Right cardiac atrium (tissue), 5 donors: Measurements from ENCODE around the gene NRP1. TPM values are rescaled to one million over a fixed set of nuclear protein-coding genes. Genes with fewer than 3 reads are reported as not detected.

Experiments used
- ATAC-seq, 2 donors: fragments of 200-7000 bp; cut with Tn5 transposase; one replicate each; pipeline versions ENCODE4 v1.8.0 to v1.9.1; 2020; ENCODE audit warnings: moderate library complexity in 2 of 2, mild to moderate bottlenecking in 1 of 2
- DNase-seq, 3 donors: peaks; one replicate each; pipeline ENCODE4 v3.0.0-alpha.2; 2020
- H3K27ac ChIP-seq: one replicate; pipeline ENCODE4 v1.5.1; 2013; ENCODE audit warnings: mild to moderate bottlenecking, low read length, control low read depth, moderate library complexity
- H3K27me3 ChIP-seq: one replicate; pipeline ENCODE4 v1.6.1; 2013; ENCODE audit not compliant: control insufficient read depth, insufficient read depth
- H3K4me1 ChIP-seq: one replicate; pipeline ENCODE4 v1.6.1; 2013; ENCODE audit warnings: low read length; ENCODE audit not compliant: control insufficient read depth, insufficient read depth
- H3K4me3 ChIP-seq: one replicate; pipeline ENCODE4 v1.5.1; 2013; ENCODE audit warnings: low read length, control low read depth
- H3K9me3 ChIP-seq: one replicate; pipeline ENCODE4 v1.6.1; 2013; ENCODE audit warnings: low read length; ENCODE audit not compliant: control insufficient read depth
- WGBS: extraction: QIAGEN DNeasy Blood & Tissue Kit; methylation state at CpG from one replicate; pipeline ENCODE4 v1.1.7; 2013; 5-methylcytosine and 5-hydroxymethylcytosine counted together
- intact Hi-C, 4 donors: fragments of 100-400 bp; cut with DNase I; formaldehyde crosslinking; loops; one replicate each; pipeline versions ENCODE4 v1.11.0 to v1.14.0; 2022 to 2023
- polyA plus RNA-seq: library from polyadenylated mRNA; stranded (reverse); fragments of 200-250 nt; gene quantifications from one replicate; pipeline ENCODE4 v1.2.3, GENCODE V29; 2013
- total RNA-seq, 4 donors: library from RNA; stranded (reverse); fragmentation: NEBNext Ultra II Directional; extraction: Animal tissue kit (Norgen Biotek cat#: 25700); gene quantifications; one replicate each; pipeline ENCODE4 v1.2.1, GENCODE V29; 2021
- donor health status: healthy with polysubstance abuse.
- donor health status: DM: no; HTN: yes; CAD: no.
- donor health status: DM: no; HTN: no; CAD: no.
- donor health status: DM: no; HTN: yes; CAD: no; lungs with severe emphysema.
- donor health status: DM: yes; HTN: yes; CAD: no.

Gene NRP1
- total and polyA plus RNA-seq, 5 donors: 37.7 to 98.8 (median 92.5) TPM

DNA sequence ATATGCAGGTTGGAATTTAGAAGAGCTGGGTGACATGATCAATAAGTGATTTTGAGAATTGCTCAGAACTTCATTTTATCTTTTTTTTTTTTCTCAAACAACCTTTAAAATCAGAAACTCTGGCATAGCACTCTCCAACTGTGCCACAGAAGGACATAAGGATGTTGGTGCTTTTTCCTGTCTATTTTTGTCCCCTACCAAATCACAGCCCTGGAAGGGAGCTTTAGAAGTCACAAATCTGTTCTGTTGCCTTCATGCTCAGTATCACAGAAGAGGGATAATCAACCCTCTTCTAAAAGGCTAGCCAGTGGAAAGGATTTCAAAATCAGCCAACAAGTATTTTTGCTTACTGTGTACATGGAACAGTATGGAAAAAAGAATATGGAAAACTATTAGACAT is 14.8 kb upstream of the NRP1 start:
- Histone ChIP-seq H3K9me3 (no peaks in the 10 kb centered on the region), H3K4me1 (peaks cover 2% of the 10 kb centered on the region), H3K27ac (no peak overlapping the region), H3K27me3 (no peaks in the 10 kb centered on the region), H3K4me3 (no peak overlapping the region)
- intact Hi-C loops: no loop called here
- DNase-seq (no peak), ATAC-seq (no peak)

- Histone ChIP-seq H3K27me3 (no peaks in the 10 kb centered on the region), H3K4me3 (no peak overlapping the region), H3K27ac (no peak overlapping the region), H3K9me3 (no peaks in the 10 kb centered on the region), H3K4me1 (peaks cover 5% of the 10 kb centered on the region)
- ATAC-seq (no peak), DNase-seq (no peak)
- intact Hi-C loops: no loop called here
- 59% methylated on average over 2 of the region's 2 CpGs for WGBS
Observed at GRCh38 chr10:33347211-33347610, 12.7 kb upstream of the NRP1 start.

DNA sequence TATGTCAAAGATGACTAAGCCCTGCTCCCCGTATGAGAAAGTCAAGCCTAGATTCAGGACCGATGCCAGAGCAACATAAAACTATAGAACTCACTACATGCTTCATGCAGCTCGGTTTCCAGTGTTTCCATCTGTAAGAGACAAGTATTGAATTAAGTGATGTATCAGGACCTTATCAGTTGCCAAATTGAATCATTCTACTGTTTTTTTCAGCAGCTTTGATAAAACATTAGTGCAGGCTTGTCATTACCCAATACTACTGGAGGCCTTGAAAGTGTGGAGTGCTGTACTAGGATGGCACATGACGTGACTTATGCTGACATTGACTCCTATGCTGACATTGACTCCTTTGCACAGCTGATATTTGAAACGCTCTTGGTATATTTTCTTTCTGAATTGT is 10.8 kb upstream of the NRP1 start:
- no peaks in the 10 kb centered on the region for H3K27me3 ChIP-seq
- H3K4me1 ChIP-seq: peaks cover 7% of the 10 kb centered on the region
- no peaks in the 10 kb centered on the region for H3K9me3 ChIP-seq
- 93% methylated on average over 5 of the region's 5 CpGs for WGBS
- no peak overlapping the region for H3K4me3 ChIP-seq
- no peak overlapping the region for H3K27ac ChIP-seq
- intact Hi-C loops: no loop called here
- ATAC-seq (no peak), DNase-seq (no peak)

DNA sequence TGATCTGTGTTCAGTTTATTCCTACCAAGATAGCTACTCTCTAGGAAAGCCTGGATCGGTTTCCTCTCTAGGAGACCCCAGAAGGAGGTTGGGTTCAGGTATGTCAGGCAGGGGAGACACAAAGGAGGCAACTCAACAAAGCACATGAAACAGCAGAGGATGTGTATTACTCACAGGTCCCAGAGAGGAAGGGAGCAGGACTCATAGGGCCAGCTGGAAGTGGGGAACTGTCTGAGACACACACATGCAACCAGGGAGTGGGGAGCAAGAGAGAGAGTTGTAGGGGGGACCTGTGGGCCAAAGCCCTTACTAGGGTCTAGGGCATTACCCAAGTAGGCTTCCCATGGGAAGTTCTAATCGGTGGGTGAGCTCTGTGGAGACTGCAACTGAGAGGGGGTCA is 10.2 kb upstream of the NRP1 start:
- DNase-seq (no peak), ATAC-seq (no peak)
- intact Hi-C loops: no loop called here
- WGBS: 95% methylated on average over 2 of the region's 2 CpGs
- no peaks in the 10 kb centered on the region for H3K9me3 ChIP-seq
- H3K27ac ChIP-seq: no peak overlapping the region
- H3K4me3 ChIP-seq: no peak overlapping the region
- no peaks in the 10 kb centered on the region for H3K27me3 ChIP-seq
- peaks cover 7% of the 10 kb centered on the region for H3K4me1 ChIP-seq

DNA sequence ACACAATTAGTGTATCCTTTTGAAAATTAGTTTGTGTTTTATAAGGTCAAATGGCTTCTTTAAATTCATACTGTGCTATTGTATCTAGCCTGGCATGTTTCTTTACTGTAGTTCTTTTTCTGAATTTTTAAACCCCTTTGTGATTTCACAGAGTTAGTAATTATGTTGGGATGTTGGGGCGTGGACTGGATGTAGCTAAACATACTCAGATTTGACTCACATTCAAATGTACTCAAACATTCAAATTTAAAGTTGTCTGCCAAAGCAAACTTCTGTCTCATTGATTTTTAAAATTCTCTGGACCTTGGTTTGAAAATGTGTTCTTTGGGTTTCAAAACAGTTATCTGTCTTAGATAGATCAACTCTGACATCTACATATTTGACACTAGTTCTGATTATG is 7.2 kb upstream of the NRP1 start:
- 51% methylated on average over 1 of the region's 1 CpG for WGBS
- H3K9me3 ChIP-seq: no peaks in the 10 kb centered on the region
- no peak for ATAC-seq
- intact Hi-C loops: no loop called here
- DNase-seq: no peak
- H3K4me3 ChIP-seq: peak overlapping the region; percentile 15
- peaks cover 5% of the 10 kb centered on the region for H3K4me1 ChIP-seq
- no peak overlapping the region for H3K27ac ChIP-seq
- no peaks in the 10 kb centered on the region for H3K27me3 ChIP-seq

- Histone ChIP-seq H3K9me3 (no peaks in the 10 kb centered on the region), H3K27ac (peak overlapping the region; percentile 91), H3K4me3 (peak overlapping the region; percentile 94), H3K27me3 (no peaks in the 10 kb centered on the region), H3K4me1 (peaks cover 4% of the 10 kb centered on the region)
- peak; percentile 1 to 23 for ATAC-seq
- DNase-seq: peak; percentile 28 to 69 (median 65)
- 17% methylated on average over 11 of the region's 11 CpGs for WGBS
- intact Hi-C loops: loop anchor here in 3 of 4 donors (5.0 to 10.0 kb wide), 5 partner anchors 127 to 1297 kb away; no protein-coding TSS in a partner anchor
Observed at GRCh38 chr10:33337326-33337957, 3.0 kb upstream of the NRP1 start.

DNA sequence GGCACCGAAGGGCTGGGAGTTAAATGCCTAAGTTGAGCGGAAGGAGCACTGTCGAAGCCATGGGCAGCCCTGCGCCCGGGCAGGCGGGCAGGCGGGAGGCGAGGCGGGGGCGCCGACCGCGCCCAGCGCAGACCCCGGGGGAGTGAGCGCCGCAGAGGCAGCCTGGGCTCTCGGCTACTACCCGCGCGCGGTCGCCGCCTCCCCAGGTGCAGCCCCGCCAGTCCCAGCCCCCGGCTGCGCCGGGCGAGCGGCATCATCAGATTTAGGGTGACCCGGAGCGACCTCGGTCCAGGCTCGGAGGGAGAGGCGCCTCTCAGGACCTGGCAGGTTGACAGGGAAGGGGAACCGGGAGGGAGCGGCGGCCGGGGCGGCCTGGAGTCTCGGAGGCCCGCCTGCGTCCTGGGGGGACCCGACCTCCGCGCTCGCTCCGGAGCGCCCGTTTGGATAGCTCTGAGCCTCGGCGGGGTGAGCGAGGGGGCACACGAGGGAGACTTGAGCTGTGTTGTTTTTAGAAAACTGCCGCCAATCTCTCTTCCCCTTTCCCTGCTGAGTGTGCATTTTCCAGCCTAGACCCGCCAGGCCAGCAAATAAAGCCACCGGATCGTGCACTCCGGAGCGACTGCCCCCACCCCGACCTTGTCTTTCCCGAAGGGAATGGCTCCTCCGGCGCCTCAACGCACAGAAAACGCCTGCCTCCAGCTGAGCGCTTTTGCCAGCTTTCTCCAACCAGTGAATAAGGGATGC is 2.3 kb upstream of the NRP1 start:
- DNase-seq (peak; percentile 67 to 91 (median 87)), ATAC-seq (peak; percentile 6 to 18)
- intact Hi-C loops: loop anchor here in 3 of 4 donors (5.0 to 10.0 kb wide), 5 partner anchors 128 to 1298 kb away; no protein-coding TSS in a partner anchor
- Histone ChIP-seq H3K27me3 (no peaks in the 10 kb centered on the region), H3K4me3 (peak overlapping the region; percentile 94), H3K27ac (peak overlapping the region; percentile 91), H3K4me1 (no peaks in the 10 kb centered on the region), H3K9me3 (no peaks in the 10 kb centered on the region)
- WGBS: under 1% methylated on average over 67 of the region's 67 CpGs

DNA sequence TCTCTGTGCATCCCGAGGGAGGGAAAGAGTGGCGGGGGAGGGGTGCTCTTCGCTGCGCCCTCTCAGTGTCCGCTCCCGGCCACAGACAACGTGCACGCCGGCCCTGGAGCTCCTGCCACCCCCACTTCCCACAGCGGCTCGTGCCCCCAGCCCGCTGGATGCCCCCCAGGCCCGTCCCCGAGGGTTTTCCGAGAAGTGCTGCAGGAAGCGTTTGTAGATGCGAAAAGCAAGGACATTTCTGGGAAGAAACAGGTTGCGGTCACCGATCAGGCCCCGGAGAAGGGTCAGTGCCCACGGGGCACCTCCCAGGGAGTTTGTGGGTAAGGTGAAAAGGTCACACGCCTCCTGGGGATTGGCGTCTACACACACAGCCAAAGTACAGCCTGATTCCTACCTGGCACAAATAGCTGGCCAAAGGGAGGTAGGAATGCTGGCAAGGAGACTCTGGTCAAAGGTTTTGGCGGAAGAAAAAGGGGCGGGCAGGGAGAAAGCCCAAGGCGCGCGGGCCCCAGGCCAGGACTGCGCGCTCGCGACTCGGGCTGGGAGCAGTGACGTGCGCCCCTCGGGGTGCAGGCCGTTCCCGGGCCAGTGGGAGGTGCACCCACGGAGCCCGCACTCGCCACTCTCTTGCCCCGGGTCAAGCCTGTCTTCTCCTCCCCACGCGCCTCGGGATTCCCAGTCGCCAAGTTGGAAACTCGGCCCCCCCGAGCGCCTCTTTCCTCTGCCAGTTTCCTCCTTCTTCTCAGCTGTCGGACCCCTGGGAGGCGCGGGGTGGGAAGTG is 1.5 kb upstream of the NRP1 start:
- Histone ChIP-seq H3K4me3 (peak overlapping the region; percentile 94), H3K9me3 (no peaks in the 10 kb centered on the region), H3K4me1 (no peaks in the 10 kb centered on the region), H3K27ac (peak overlapping the region; percentile 91), H3K27me3 (no peaks in the 10 kb centered on the region)
- peak; percentile 81 to 94 (median 92) for DNase-seq
- WGBS: under 1% methylated on average over 52 of the region's 52 CpGs
- intact Hi-C loops: loop anchor here in 3 of 4 donors (5.0 to 10.0 kb wide), 5 partner anchors 129 to 1299 kb away; no protein-coding TSS in a partner anchor
- ATAC-seq: peak; percentile 61 to 68

DNA sequence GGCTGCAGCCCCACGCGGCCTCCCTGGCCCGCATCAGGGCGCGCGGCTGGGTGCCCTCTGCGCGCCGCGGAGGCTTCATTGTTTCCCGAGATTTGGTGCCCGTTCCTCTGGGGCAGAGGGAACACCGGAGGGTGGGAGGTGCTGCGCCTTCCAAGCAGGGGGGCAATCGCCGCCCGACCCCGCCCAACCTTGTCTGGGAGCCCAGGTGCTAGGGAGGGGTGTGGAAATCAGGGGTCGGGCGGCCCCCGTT is 1.0 kb upstream of the NRP1 start:
- DNase-seq: peak in 1 of 3 donors; percentile 82

DNA sequence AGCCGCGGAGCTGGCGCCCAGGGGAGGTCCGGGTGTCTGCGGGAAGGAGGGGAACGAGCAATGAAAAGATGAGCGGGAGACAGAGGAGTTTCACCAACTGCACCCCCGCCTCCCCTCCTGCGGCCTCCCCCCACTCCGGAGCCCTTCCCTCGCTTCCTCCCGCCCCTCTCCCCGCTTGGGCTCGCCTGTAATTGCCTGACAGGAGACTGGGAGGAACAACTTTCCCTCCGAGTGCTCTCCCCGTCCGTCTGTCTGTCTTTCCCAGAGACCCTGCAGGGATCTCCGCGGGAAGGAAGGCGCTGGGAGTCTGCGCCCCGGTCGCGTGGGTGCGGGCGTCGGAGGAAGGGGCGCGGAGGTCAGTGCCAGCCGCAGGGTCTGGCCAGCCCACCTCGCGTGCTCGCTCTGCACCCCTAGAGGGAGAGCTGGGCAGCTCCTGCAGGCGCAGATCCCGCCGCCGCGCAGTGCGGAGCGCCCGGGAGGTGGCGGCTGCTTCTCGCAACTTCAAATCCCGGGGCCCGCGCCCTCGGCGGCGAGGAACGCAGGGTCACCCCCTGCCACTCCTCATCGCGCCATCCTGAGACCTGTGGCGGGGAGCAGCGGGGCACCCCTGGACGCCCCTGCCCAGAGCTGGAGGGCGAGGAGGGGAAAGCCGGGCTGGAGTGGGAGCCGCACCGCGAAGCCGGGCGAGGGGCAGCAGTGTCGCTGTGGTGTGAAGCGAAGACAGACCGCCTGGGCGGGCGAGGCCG is 511 bp upstream of the NRP1 start:
- H3K27me3 ChIP-seq: no peaks in the 10 kb centered on the region
- no peaks in the 10 kb centered on the region for H3K9me3 ChIP-seq
- ATAC-seq: peak; percentile 81 to 86
- H3K4me1 ChIP-seq: no peaks in the 10 kb centered on the region
- intact Hi-C loops: loop anchor here (5.0 to 10.0 kb wide), 9 partner anchors 130 to 1302 kb away; no protein-coding TSS in a partner anchor
- DNase-seq: peak; percentile 82 to 94 (median 92)
- WGBS: under 1% methylated on average over 68 of the region's 68 CpGs
- H3K27ac ChIP-seq: peak overlapping the region; percentile 91
- peak overlapping the region; percentile 94 for H3K4me3 ChIP-seq

More for the DNA sequence above, 1.0 kb upstream of the NRP1 start:
- intact Hi-C loops: loop anchor here in 3 of 4 donors (5.0 to 10.0 kb wide), 5 partner anchors 129 to 1299 kb away; no protein-coding TSS in a partner anchor
- Histone ChIP-seq H3K27ac (peak overlapping the region; percentile 91), H3K4me3 (peak overlapping the region; percentile 94), H3K9me3 (no peaks in the 10 kb centered on the region), H3K27me3 (no peaks in the 10 kb centered on the region), H3K4me1 (no peaks in the 10 kb centered on the region)
- ATAC-seq: no peak
- under 1% methylated on average over 21 of the region's 21 CpGs for WGBS
